Duodenal mucosa (tissue), 2 donors: ENCODE results near the gene VAMP2.

Experiments used
- H3K27ac ChIP-seq: one replicate; pipeline ENCODE4 v1.7.0; 2013; ENCODE audit warnings: low read depth, low read length
- H3K27me3 ChIP-seq, 2 donors: one replicate each; pipeline ENCODE4 v1.7.0; 2013; ENCODE audit warnings: low read length in 2 of 2, control low read depth in 1 of 2; ENCODE audit not compliant: insufficient read depth in 2 of 2, control insufficient read depth in 1 of 2
- H3K36me3 ChIP-seq, 2 donors: one replicate each; pipeline ENCODE4 v1.7.0; 2013; ENCODE audit warnings: low read length in 2 of 2, control low read depth in 1 of 2; ENCODE audit not compliant: insufficient read depth in 2 of 2, control insufficient read depth in 1 of 2
- H3K4me1 ChIP-seq, 2 donors: one replicate each; pipeline ENCODE4 v1.7.0; 2013; ENCODE audit warnings: low read length in 2 of 2, control low read depth in 1 of 2; ENCODE audit not compliant: insufficient read depth in 2 of 2, control insufficient read depth in 1 of 2
- H3K4me3 ChIP-seq, 2 donors: one replicate each; pipeline ENCODE4 v1.7.0; 2013; ENCODE audit warnings: low read length in 2 of 2, low read depth in 1 of 2
- H3K9ac ChIP-seq, 2 donors: one replicate each; pipeline ENCODE4 v1.7.0; 2013; ENCODE audit warnings: low read length in 2 of 2, low read depth in 1 of 2
- H3K9me3 ChIP-seq, 2 donors: one replicate each; pipeline ENCODE4 v1.7.0; 2013; ENCODE audit warnings: low read length in 2 of 2, control low read depth in 1 of 2; ENCODE audit not compliant: control insufficient read depth in 1 of 2

The VAMP2 gene

GRCh38 chr17:8162233-8162996 lies at the start of gene VAMP2:
VAMP2 (minus strand) TSS chr17:8162948; CDS start chr17:8162879, 69 bp downstream.
- H3K4me1 ChIP-seq: peaks cover 38 to 40% of the 10 kb centered on the region in 2 donors

GRCh38 chr17:8210761-8211458 lies 48.2 kb upstream of the VAMP2 start:
- Histone ChIP-seq H3K27ac (peak overlapping the region; percentile 52), H3K4me3 (peak overlapping the region; percentile 76 to 81), H3K4me1 (peaks cover 6% of the 10 kb centered on the region in 2 donors), H3K9me3 (no peaks in the 10 kb centered on the region), H3K27me3 (no peaks in the 10 kb centered on the region), H3K9ac (peak overlapping the region; percentile 12 to 66), H3K36me3 (no peaks in the 10 kb centered on the region)

More at GRCh38 chr17:8162233-8162996, at the start of gene VAMP2:
- Histone ChIP-seq H3K27ac (peak within 1 kb of the TSS; percentile 94), H3K27me3 (no peaks in the 10 kb centered on the region), H3K9me3 (no peaks in the 10 kb centered on the region), H3K36me3 (peaks cover 14 to 19% of the 10 kb centered on the region in 2 donors), H3K4me3 (peak within 1 kb of the TSS; percentile 91 to 94), H3K9ac (peak within 1 kb of the TSS; percentile 93 to 98)

- Histone ChIP-seq H3K9me3 (no peaks in the 10 kb centered on the region), H3K9ac (peak within 1 kb of the TSS; percentile 65 to 66), H3K27ac (peak within 1 kb of the TSS; percentile 52), H3K27me3 (no peaks in the 10 kb centered on the region), H3K4me1 (peaks cover 6% of the 10 kb centered on the region in 2 donors), H3K36me3 (no peaks in the 10 kb centered on the region), H3K4me3 (peak within 1 kb of the TSS; percentile 76 to 81)
Measured at GRCh38 chr17:8209907-8210760, 47.4 kb upstream of the VAMP2 start, which contains the start of gene AURKB. AURKB (minus strand) TSS chr17:8210575; CDS start chr17:8210224, 351 bp downstream.

GRCh38 chr17:8206536-8206935 lies 43.8 kb upstream of the VAMP2 start:
- Histone ChIP-seq H3K27me3 (no peaks in the 10 kb centered on the region), H3K4me3 (no peak overlapping the region), H3K9ac (no peak overlapping the region), H3K36me3 (peaks cover 0 to 3% of the 10 kb centered on the region in 2 donors), H3K27ac (no peak overlapping the region), H3K9me3 (no peaks in the 10 kb centered on the region), H3K4me1 (peaks cover 6% of the 10 kb centered on the region in 2 donors)

GRCh38 chr17:8204761-8205555 lies 42.2 kb upstream of the VAMP2 start:
- Histone ChIP-seq H3K27me3 (no peaks in the 10 kb centered on the region), H3K9me3 (no peaks in the 10 kb centered on the region), H3K4me1 (peaks cover 0 to 3% of the 10 kb centered on the region in 2 donors), H3K9ac (no peak overlapping the region), H3K36me3 (peaks cover 0 to 3% of the 10 kb centered on the region in 2 donors), H3K4me3 (no peak overlapping the region), H3K27ac (no peak overlapping the region)

- Histone ChIP-seq H3K9ac (peak overlapping the region; percentile 46 to 62), H3K27me3 (no peaks in the 10 kb centered on the region), H3K36me3 (no peaks in the 10 kb centered on the region), H3K9me3 (no peaks in the 10 kb centered on the region), H3K27ac (peak overlapping the region; percentile 42), H3K4me3 (peak overlapping the region; percentile 50 to 56), H3K4me1 (peaks cover 29 to 36% of the 10 kb centered on the region in 2 donors)
Measured at GRCh38 chr17:8192070-8192815, 29.5 kb upstream of the VAMP2 start.

- Histone ChIP-seq H3K4me1 (peaks cover 29 to 39% of the 10 kb centered on the region in 2 donors), H3K36me3 (no peaks in the 10 kb centered on the region), H3K4me3 (peak overlapping the region; percentile 10 to 48), H3K27ac (peak overlapping the region; percentile 20), H3K9ac (peak overlapping the region; percentile 36 to 77), H3K27me3 (no peaks in the 10 kb centered on the region), H3K9me3 (no peaks in the 10 kb centered on the region)
Measured at GRCh38 chr17:8190506-8190905, 27.8 kb upstream of the VAMP2 start.

GRCh38 chr17:8189711-8190477 lies 27.1 kb upstream of the VAMP2 start, which contains the start of gene BORCS6:
BORCS6 (minus strand) TSS chr17:8190180; CDS start chr17:8190140, 40 bp downstream.
- H3K27ac ChIP-seq: peak within 1 kb of the TSS; percentile 96
- H3K4me3 ChIP-seq: peak within 1 kb of the TSS; percentile 80 to 92
- peaks cover 29 to 39% of the 10 kb centered on the region in 2 donors for H3K4me1 ChIP-seq

More at GRCh38 chr17:8189711-8190477, 27.1 kb upstream of the VAMP2 start, which contains the start of gene BORCS6:
- Histone ChIP-seq H3K9ac (peak within 1 kb of the TSS; percentile 77 to 86), H3K27me3 (no peaks in the 10 kb centered on the region), H3K36me3 (no peaks in the 10 kb centered on the region), H3K9me3 (no peaks in the 10 kb centered on the region)
